NT2/D1 (cell line): ENCODE measurements around the gene ST6GALNAC4.

Source experiments
- YY1 ChIP-seq: IDR thresholded peaks from 2 replicates; pipeline ENCODE4 v1.6.1; 2011; ENCODE audit not compliant: insufficient read length, insufficient read depth
- ZNF274 ChIP-seq: IDR thresholded peaks from 2 replicates; pipeline ENCODE4 v1.6.1; 2011; ENCODE audit warnings: mild to moderate bottlenecking, low read depth, low read length

DNA sequence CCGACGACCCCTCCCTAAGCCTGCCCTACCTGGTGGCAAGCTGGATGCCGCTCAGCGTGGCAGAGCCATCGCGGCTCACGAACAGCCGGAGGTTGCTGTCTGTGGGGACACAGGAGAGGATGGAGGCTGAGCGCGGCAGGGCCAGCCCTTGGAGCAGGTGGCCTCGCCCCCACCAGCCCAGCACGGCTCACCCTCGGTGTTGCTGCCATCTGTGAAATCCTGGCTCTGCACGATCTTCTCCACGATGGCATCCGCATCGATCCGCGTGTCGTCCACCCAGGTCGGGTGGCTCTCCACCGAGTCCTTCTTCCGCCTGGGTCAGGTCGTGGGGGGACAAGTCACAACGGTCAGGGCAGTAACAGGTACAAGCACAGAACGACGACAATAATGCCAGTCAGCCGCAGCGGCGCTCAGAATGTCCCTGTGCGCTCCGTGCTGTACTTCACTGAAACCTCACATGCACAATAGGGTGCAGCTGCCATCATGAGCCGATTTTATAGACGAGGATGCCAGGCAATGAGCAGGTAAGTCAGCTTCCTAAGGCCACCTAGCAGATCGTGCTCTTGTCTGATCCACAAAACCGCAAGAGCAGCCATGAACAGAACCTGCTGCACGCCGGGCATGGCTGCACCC is 27.9 kb upstream of the ST6GALNAC4 start:
- TF ChIP-seq YY1 (no peak), ZNF274 (no peak)
